Right atrium auricular region (tissue), 2 donors: ENCODE data around the gene CEP72. TPM values are rescaled to one million over a fixed set of nuclear protein-coding genes. Genes with fewer than 3 reads are reported as not detected.
"Not testable (repeated sequence)": the region's sequence is repeated elsewhere in the genome, so short reads cannot be mapped to it uniquely, and the experiment has no call there.

Experiments used
- DNase-seq: peaks from one replicate; pipeline ENCODE4 v3.0.0-alpha.2; 2019; ENCODE audit warnings: low spot score
- H3K27ac ChIP-seq, 2 donors: fragments of 200-600 bp; sonication (generic); 1 replicate in 1 of 2; 2 replicates in 1 of 2; pipeline ENCODE4 v1.5.1; 2016 to 2019
- H3K27me3 ChIP-seq, 2 donors: fragments of 200-600 bp; sonication (generic); one replicate each; pipeline versions ENCODE4 v1.5.1 to v1.6.0; 2017 to 2019
- H3K36me3 ChIP-seq: fragments of 200-600 bp; sonication (generic); one replicate; pipeline ENCODE4 v1.5.1; 2016
- H3K4me1 ChIP-seq, 2 donors: fragments of 200-600 bp; sonication (generic); one replicate each; pipeline versions ENCODE4 v1.5.1 to v1.6.0; 2017 to 2019
- H3K4me3 ChIP-seq, 2 donors: fragments of 200-600 bp; sonication (generic); 1 replicate in 1 of 2; 2 replicates in 1 of 2; pipeline ENCODE4 v1.5.1; 2017 to 2019; ENCODE audit warnings: mild to moderate bottlenecking in 1 of 2, moderate library complexity in 1 of 2
- H3K9me3 ChIP-seq, 2 donors: fragments of 200-600 bp; sonication (generic); one replicate each; pipeline ENCODE4 v1.5.1; 2019
- CTCF ChIP-seq, 2 donors: fragments of 200-600 bp; sonication (generic); IDR thresholded peaks; one replicate each; pipeline ENCODE4 v1.5.1; 2019; ENCODE audit warnings: antibody characterized with exemption in 2 of 2
- total RNA-seq, 2 donors: library from RNA; depleted of rRNA; stranded (reverse); fragments of >200 nt; gene quantifications; one replicate each; pipeline ENCODE4 v1.1.0, GENCODE V29; 2016

CEP72 gene
- total RNA-seq, 2 donors from 2014 or later = 0.41 to 1.0 TPM

GRCh38 chr5:574906-575305 is 37.2 kb upstream of the CEP72 start:
- H3K27ac ChIP-seq = no peak overlapping the region
- peak; percentile 16 for DNase-seq
- H3K36me3 ChIP-seq = no peaks in the 10 kb centered on the region
- no peaks in the 10 kb centered on the region for H3K4me1 ChIP-seq
- H3K9me3 ChIP-seq = peaks cover 0 to 36% of the 10 kb centered on the region in 2 donors
- no peak for TF ChIP-seq CTCF (IDR thresholded peaks at IDR 0.05)
- H3K4me3 ChIP-seq = no peak overlapping the region
- H3K27me3 ChIP-seq = no peaks in the 10 kb centered on the region

DNA sequence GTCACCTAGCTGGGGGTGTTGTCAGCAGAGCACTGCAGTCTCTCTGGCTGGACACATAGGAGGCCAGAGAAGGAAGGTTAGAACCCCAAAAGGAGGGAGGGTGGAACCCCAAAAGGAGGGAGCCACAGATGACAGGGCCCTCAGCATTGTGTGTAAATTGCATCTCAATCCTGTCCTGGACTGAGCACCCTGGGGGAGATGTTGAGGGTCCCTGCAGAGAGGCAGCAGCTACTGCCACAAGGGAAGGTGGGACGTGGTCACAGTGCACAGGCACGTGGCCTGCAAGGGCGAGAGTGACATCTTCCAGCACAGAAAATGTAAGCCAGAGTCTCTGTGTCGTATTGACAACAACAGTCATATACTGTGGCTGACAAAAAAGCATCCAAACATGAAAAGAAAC is 36.5 kb upstream of the CEP72 start:
- Histone ChIP-seq H3K36me3 (no peaks in the 10 kb centered on the region), H3K27me3 (no peaks in the 10 kb centered on the region), H3K27ac (no peak overlapping the region), H3K9me3 (peaks cover 0 to 36% of the 10 kb centered on the region in 2 donors), H3K4me3 (no peak overlapping the region), H3K4me1 (no peaks in the 10 kb centered on the region)
- no peak for TF ChIP-seq CTCF (IDR thresholded peaks at IDR 0.05)
- no peak for DNase-seq

DNA sequence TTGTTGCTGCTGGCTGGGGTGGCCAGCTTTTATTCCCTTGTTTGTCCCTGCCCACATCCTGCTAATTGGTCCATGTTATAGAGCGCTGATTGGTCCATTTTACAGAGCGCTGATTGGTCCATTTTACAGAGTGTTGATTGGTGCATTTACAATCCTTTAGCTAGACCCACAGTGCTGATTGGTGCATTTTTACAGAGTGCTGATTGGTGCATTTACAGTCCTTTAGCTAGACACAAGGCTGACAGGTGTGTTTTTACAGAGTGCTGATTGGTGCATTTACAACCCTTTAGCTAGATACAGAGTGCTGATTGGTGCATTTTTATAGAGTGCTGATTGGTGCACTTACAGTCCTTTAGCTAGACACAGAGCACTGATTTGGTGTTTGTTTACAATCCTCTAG is 34.9 kb upstream of the CEP72 start:
- not testable (repeated sequence) for H3K27ac ChIP-seq, DNase-seq, H3K36me3 ChIP-seq, H3K4me1 ChIP-seq, H3K4me3 ChIP-seq, H3K27me3 ChIP-seq
- H3K9me3 ChIP-seq = peaks cover 0 to 36% of the 10 kb centered on the region in 2 donors

DNA sequence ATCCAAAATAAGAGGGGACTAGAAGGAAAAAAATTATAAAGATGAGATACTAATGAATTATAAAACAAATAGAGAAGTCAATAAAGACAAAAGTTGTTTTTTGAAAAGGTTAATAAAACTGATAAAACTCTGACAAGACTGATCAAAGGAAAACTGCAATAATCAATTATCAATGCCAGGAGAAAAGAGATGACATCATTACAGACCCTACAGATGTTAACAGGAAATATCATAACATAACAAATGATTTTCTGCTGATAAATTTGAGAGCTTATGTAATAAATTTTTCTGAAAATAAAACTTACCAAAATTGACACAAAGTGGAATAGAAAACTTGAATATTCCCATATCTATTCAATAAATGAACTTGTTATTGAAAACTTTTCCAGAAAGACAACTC is 34.3 kb upstream of the CEP72 start:
- no peak for TF ChIP-seq CTCF (IDR thresholded peaks at IDR 0.05)
- H3K36me3 ChIP-seq = no peaks in the 10 kb centered on the region
- no peak for DNase-seq
- no peaks in the 10 kb centered on the region for H3K27me3 ChIP-seq
- H3K27ac ChIP-seq = no peak overlapping the region
- peaks cover 0 to 36% of the 10 kb centered on the region in 2 donors for H3K9me3 ChIP-seq
- no peaks in the 10 kb centered on the region for H3K4me1 ChIP-seq
- no peak overlapping the region for H3K4me3 ChIP-seq

DNA sequence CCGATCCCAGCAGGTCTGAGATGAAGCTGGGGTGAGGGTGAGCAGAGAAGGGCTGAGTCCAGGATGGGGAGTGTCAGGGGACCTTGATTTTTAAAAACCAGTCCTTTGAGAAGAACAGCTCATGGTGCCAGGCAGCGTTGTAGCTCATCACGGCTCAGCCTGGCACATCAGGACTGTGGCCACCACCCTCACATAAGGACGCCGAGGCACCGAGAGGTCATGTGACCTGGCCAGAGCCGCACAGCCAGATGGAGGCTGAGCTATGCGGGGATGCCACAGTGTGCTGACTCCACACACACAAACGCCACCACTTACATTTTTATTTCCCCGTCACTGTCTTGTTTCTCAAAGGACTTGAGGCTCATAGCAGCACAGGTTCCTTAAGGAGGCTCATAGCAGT is 32.9 kb upstream of the CEP72 start:
- H3K9me3 ChIP-seq = peaks cover 0 to 36% of the 10 kb centered on the region in 2 donors
- DNase-seq = no peak
- no peak overlapping the region for H3K4me3 ChIP-seq
- no peaks in the 10 kb centered on the region for H3K4me1 ChIP-seq
- no peak overlapping the region for H3K27ac ChIP-seq
- no peak for TF ChIP-seq CTCF (IDR thresholded peaks at IDR 0.05)
- no peaks in the 10 kb centered on the region for H3K27me3 ChIP-seq
- H3K36me3 ChIP-seq = no peaks in the 10 kb centered on the region

DNA sequence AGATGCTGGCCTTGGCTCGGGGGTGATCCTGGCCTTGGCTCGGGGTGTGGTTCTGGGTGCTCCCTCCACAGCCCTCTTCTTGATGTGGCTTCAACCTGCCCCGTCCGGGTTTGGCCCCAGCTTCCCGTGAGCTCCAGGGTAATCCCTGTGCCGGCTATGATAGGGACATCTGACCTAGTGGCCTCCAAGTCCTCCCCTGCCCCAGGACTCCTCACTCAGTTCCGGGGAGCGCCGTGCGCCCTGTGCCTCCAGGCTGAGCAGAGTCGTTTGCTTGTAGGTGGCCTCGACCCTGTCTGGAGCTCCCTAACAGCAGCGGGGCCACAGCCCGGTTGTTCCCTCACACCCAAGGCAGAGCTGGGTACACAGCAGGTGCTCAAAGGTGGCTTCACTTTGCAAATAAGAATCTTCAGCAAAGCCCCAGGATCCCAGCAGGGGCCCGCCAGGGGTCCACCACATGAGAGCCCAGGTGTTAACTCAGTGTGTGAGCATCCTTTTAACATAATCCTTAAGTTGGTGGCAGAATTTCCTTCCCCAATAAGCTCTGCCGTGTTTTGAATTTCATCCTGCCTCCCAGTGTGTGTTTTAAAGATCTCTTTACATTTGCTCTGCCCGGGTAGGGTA is 32.3 kb upstream of the CEP72 start:
- no peaks in the 10 kb centered on the region for H3K27me3 ChIP-seq
- no peak for TF ChIP-seq CTCF (IDR thresholded peaks at IDR 0.05)
- no peak for DNase-seq

More for the DNA sequence above, 32.3 kb upstream of the CEP72 start:
- no peaks in the 10 kb centered on the region for H3K36me3 ChIP-seq
- no peaks in the 10 kb centered on the region for H3K4me1 ChIP-seq
- H3K9me3 ChIP-seq = peaks cover 0 to 36% of the 10 kb centered on the region in 2 donors
- no peak overlapping the region for H3K27ac ChIP-seq
- no peak overlapping the region for H3K4me3 ChIP-seq
